ENCODE results near the gene C1orf87.

Gene C1orf87

DNA sequence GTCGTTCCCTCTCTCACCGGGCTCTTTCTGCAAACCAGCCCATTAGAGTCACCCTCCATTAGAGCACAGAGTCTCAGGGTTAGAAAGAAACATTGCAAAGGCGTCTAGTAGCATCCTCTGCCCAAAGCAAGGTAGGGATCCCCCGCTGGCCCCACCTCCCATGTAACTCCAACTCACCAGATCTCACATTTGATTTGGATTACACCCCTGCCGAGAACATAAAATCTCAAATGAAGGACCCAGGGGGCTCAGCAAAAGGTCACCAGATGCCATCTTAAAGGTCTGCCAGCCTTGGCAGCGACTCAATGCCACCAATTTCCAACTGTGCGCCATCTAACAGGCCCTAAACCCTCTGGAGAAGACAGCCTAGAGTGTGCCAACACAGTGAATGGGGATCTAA lies 14.1 kb downstream of the C1orf87 start:
- FAIRE-seq = no peak

DNA sequence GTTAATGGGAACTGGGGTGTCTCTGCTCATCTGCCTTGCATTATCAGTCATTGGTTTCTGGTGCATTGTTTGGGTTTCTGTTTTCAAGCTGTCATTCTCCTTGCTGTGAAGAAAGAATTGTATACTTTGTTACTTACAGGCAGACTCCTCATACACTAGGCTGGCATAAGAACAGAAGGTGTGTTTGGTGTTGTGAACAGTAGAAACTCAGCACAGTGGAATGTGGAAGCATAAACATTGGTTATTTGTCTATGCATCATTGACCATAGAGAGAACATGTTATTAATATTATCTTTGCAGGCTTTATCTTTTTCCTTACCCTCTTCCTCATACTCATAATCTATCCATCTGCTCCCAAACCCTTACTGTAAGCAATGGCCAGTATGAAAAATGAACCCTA lies 18.2 kb downstream of the C1orf87 start:
- no peak for FAIRE-seq

DNA sequence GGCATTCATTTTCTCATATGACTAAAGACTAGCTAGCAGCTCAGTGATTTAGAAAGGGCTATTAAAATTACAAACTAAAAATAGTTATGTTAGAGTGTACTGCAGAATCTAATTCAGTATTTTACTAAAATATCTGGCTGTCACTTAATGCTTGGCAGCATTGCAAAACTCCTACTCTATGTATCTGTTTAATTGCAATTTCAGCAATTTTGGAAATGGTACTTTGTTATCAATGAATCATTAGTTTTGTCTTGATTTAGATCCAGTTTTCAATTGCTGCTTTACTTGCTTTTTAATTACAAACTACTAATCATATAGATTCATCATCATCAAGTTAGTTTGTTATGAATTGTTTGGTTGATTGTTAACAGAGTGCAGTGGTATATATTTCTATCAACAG lies 19.2 kb downstream of the C1orf87 start:
- no peak for FAIRE-seq

DNA sequence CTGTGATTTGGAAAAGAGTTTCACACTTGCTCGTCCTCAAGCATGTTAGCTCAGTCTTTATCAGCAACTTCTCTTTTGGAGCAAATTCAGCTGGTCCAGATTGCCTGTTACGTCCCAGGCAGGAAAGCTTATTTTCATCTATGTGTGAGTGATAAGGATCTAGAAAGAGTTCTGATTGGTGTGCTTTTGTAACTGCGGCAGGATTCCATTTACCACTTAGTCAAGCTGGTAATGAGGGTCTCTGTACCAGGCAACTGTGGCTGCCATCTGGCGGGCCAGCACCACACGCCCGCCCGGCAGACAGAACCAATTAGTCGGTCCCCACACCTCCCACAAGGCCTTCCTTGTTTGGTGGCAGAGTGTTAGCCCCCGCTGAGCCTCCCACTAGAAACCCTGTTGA lies 21.0 kb downstream of the C1orf87 start:
- FAIRE-seq = no peak

DNA sequence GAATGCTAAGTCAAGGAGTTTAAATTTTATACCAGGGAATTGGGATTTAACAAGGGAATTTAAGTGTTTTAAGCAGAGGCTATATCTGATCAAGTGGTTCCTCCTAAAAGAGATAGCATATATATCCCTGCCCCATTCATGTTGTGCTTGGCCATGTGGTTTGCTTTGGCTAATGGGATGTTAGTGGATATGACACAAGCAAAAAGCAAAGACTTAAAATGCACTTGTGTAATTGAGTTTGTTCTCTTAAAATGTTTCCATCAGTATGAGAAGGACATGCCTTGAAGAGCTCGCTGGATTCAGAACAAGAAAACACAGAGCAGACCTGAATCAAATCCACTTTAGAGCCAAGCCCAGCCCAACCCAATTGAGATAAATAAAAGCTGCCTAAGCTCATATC lies 22.4 kb downstream of the C1orf87 start:
- no peak for FAIRE-seq

DNA sequence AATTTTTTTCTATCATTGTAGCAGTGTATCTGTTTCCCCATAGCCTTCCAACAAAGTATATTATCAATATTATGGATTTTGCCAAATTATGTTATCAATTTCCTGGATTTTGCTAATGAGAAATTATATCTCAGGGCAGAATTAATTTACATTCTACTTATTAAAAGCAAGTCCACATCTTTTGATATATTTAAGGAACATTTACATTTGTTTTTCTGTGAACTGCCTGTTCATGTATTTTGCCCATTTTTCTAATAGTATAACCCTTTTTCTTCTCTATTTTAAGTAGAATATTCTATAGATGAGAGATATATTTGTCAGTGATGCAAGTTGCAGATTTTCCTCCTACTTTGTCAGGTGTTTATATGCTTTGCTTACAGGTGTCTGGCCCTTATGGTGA lies 24.4 kb downstream of the C1orf87 start:
- no peak for FAIRE-seq

DNA sequence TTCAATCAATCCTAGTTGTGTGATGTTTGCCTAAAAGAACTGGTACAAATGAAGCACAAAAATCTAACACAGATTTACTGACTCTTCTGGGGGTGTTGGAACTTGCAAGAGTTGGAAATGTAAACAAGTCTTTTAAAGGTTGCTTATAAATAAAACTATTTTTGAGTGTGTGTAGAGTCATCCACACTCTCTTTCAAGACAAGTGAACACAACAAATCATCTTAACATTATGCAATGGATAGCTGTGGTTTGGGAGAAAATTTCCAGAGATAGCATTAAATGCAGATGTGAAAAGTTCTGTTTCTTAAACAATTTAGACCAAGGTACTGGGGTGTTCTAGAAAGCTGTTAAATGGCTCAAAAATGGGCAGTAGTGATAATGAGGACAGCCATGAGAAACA lies 28.7 kb downstream of the C1orf87 start:
- no peak for FAIRE-seq

DNA sequence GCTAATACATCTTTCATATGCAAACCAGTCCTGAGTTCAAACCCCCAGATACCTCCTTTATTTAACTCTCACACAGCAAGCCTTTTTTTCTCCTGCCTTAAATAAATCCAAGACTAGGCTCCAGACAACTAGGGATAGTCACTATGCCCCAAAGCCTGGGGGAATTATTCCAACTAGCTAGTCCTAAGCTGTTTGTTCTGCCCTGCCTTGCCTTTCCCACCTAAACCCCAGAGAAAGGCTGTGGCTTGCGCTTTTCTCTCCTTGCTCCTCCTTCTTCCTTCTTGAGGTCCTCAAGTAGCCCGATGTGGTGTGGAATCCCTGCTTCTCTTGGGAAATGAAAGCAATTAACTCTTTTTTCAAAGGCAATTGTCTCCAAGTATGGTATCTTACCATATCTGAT lies 31.8 kb downstream of the C1orf87 start:
- no peak for FAIRE-seq

DNA sequence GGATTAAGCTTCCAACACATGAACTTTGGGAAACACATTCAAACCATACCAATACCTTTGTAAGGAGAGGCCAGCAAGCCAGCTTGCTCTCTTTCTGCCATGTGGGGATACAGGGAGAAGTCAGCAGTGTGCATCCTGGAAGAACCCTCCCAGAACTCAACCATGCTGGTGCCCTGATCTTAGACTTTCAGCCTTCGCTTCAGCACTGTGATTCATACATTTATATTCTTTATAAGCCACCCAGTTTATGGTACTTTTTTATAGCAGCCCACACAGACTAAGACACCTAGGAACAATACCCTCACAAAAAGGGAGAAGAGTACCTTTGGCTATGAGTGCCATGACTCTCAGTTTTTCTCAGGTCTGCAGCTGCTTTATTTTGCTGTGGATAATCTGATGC lies 35.9 kb downstream of the C1orf87 start:
- FAIRE-seq = no peak

DNA sequence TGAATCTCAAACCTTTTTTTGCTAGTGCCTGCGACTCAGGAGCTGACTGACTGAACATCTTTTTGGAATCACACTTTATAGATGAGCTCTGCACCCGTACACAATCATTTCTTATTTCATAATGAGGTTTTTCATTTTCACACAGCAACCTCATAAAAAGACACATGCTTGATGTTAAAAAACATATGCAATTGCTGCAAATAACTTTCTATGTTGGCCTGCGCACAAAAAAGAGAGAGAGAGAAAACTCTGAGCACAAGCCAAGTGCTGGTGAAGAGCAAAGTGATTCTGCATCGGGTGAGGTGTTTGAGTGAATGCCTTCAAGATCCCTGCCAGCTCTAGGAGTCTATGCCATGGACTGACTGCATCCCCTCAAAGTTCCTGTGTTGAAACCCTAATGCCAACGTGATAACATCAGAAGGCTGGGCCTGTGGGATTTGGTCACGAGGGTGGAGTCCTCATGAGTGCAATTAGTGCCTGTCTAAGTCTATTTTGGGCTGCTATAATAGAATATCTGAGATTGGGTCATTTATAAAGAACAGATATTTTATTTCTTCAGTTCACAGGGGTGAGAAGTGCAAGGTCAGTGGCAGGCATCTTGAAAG lies 36.6 kb downstream of the C1orf87 start:
- no peak for FAIRE-seq

DNA sequence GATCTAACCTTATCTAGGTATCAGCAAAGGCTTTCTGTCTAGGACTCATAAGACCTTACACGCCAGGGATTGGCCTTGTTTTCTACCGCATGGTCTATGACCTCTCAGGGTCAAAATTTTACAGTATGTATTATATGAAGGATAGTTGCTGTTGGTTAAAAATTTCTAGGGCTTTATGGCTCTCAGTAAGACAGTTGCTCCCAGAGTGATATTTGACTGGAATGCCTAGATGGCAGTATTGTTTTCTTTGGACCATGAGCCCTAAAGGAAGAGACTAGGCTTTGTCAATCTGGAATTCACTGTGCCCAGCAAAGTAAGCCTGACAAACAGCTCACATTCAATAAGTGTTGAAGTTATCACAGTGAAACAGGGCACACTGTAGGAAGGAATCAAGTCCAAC lies 37.6 kb downstream of the C1orf87 start:
- FAIRE-seq = no peak

DNA sequence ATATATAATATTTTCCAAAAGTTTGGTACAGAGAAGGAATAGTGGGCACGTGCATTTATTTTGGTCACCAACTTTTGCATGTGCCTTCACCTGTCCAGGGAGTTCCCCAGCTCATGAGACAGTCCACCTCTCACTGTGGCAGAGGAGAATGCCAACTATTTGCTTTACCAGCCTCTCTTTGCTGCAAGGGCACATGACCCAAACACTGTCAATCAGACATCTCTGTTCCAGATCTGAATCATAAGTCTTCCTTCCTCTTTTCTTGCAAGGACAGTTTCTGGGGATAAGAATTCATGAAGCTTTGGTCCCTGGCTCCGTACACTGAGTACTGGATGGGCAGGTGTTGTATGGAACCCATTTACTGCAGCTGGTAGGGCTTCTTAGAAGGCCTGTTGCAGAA lies 38.6 kb downstream of the C1orf87 start:
- FAIRE-seq = no peak

DNA sequence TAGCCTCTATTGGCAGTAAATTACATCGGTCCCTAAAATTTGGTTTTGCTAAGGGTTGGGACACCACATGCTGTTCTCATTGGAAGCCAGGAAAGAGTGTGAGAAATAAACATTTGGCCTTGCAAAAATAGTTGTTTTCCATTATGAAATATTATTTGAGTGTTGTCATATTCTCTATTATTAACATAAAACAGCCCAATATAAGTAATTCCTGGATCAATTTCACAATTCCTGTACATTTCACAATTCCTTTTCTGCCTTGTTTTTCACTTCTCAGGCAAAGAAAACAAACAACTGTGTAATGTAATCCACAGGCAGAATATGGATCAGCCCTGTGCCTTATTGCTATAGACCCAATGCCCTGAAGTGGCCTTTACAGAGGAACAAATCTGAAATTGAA lies 40.5 kb downstream of the C1orf87 start:
- no peak for FAIRE-seq

DNA sequence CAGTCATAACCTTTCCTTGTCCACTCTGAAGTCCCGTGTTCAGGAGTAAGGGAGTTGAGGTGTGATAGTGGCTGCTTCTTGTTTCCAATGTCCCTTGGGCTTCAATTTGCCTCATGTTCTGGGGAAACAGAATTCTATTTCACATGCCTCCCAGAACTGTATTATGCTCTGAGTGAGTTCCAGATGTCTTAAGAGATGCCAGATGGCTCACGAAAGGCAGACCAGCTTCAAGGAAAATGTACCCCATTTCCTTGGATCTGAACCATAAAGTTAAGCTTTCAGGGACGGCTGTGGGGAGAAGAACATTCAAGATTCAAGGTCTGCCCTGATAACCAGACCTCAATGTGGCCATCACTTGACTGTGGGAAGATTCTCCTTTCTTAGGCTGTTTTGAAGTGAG lies 42.4 kb downstream of the C1orf87 start:
- no peak for FAIRE-seq

DNA sequence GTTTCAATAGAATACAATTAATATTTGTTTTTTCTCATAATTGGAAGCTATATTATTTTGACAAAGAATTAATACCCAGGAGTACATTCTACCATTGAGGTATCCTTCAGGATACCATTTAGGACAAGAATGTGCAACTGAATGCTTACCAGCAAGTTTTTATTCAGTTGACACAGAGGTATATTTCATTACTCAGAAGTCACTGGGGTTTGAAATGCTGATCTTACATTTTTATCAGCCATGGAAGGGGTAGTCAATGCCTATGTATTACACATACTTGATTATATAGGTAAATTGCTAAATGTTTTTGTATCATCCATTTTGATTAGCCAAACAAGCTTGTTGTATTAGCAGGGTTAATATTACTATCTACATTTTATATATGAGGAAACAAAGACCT lies 48.0 kb downstream of the C1orf87 start:
- no peak for FAIRE-seq

DNA sequence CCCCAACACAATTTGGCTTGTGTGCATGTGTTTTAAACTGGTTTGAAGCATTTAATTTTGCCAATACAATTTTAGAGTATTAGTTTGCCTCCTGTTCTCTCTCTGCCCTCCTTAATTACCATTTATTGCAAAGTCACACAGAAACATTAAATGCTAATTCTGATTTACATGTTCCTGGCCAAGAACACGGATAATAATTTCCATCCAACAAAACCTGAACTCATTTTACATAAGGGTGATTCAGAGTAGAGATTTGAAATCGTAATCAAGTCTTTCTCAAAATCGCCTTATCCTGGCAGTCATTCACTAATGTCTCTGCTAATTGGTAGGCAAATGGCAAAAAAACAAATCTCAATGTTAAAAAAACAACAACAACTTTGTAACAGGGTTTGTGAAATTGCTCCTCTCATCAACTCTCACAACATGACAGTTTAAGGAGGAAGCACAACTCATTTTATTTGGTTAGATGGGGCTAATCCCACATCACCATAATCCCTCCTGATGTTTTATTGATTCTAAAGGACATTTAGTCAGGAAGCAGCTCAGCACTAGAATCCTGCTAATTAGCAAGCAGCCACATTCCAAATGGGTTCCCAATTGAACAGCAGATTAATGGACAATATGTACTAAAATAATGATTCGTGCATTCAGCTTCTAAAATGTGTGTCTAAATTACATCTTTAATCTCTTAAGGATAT lies 55.9 kb downstream of the C1orf87 start:
- FAIRE-seq = no peak

DNA sequence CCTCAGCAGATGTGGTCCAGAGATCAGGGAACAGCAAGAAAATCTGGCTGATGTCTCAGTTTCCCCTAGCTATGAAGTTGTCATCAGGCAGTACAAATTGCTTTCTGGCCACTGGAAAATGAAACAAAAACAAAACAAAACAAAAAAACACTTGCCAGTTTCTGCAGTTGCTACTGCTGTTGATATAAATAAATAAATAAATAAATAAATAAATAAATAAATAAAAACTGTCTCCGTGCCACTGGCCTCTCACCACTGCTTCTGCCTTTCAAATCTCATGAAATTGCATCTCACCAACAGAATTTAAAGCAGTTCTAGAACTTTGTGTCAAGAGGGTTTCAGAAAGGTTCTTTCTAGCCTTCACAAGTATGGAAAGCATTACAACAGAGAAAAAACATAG lies 62.9 kb downstream of the C1orf87 start:
- FAIRE-seq = no peak

DNA sequence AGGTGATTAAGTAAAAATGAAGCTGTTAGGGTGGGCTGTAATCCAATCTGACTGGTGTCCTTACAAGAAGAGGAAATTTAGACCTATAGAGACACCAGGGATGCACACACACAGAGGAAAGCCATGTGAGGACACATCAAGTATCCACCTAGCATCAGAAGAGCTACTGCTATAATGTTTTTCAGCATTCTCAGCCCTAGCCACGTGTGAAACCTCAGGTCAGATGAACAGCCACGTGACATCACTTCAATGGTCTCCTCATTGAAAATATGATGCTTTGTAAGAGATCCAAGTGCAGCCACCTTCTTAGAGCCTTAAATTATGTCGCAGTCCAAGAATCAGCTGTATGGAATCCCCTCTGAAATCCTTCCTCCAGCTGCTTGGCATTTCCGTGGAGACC lies 65.1 kb downstream of the C1orf87 start:
- no peak for FAIRE-seq

DNA sequence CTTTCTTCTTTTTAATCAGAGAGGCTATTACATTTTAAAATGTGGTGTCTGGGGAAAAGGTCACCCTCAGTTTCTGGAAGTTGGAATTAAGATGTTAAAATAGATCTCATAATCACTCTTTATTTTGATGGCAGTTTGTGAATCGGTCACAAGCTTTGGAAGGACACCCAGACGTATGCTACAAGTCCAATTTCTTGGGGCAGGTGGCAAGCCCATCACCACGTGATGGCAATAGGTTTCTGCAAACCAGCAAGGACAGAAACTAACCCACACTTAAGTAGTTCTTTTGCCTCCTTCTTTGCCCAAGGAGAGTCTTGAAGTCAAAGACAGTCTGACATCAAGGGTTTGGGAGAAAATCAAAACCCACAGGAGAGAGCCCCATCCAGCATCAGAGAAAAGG lies 72.9 kb downstream of the C1orf87 start:
- no peak for FAIRE-seq

DNA sequence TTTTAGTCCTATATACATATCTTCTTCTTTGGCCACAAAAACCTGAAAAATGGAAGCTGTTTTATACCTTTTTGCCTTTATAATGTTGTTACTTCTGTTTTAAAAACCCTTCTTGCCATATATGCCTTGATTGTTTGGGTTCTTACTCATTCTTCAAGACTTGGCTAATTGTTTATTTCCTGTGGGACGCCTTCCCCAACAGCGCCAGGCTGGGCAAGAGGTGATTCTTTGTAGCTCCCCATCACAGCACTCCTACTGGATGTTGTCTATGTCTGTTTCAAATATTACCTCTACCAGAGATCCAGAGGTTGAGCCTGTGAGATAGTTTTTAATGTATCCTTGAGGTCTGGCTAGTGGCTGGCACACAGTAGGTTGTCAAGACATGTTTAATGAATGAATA lies 73.8 kb downstream of the C1orf87 start:
- no peak for FAIRE-seq

DNA sequence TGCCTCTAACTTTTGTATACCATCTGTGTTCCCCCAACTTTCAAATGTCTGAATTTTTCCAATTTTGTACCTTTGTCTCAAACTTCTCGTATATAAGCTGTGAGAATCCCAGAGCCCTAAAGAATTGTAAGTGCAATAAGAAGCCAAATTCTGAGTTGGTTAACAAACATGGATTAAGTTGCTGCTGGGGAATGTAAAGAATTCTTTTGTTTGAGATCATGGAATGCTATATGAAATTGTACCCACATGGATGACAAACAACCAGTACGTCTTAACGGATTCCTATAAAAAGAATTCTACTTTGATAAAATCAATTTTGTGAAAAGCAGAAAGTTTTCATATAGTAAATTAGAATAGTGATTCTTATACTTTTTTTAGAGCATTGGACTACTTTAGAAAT lies 74.6 kb downstream of the C1orf87 start:
- FAIRE-seq = no peak

DNA sequence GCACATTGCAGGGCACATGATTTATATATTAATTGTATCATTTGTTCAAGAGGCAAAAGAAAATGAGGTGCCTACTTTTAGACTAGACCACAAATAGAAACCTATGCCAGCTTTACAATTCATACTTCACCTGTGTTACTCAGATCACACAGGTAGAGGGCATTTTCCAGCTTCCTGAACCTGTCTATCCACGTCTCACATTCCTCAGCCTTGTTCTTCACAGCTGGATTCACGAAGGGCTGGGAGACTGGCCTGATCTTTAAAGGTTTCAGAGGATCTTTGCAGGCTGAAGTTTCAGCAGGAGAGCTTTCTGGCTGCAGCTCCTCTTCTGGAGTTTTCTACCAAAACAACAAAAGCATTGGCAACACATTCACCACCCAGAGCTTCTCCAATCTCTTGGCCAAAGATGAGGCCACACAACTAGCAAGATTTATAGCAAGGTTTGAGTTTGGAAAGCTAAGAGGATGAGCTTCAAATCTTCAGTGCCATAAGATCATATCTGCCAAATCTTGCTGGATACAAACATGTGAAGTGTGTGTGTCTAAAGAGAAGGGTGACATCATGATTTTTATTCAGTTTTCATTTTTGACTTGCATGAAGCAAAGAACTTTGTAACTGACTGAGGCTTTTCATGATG lies 76.0 kb downstream of the C1orf87 start:
- no peak for FAIRE-seq

DNA sequence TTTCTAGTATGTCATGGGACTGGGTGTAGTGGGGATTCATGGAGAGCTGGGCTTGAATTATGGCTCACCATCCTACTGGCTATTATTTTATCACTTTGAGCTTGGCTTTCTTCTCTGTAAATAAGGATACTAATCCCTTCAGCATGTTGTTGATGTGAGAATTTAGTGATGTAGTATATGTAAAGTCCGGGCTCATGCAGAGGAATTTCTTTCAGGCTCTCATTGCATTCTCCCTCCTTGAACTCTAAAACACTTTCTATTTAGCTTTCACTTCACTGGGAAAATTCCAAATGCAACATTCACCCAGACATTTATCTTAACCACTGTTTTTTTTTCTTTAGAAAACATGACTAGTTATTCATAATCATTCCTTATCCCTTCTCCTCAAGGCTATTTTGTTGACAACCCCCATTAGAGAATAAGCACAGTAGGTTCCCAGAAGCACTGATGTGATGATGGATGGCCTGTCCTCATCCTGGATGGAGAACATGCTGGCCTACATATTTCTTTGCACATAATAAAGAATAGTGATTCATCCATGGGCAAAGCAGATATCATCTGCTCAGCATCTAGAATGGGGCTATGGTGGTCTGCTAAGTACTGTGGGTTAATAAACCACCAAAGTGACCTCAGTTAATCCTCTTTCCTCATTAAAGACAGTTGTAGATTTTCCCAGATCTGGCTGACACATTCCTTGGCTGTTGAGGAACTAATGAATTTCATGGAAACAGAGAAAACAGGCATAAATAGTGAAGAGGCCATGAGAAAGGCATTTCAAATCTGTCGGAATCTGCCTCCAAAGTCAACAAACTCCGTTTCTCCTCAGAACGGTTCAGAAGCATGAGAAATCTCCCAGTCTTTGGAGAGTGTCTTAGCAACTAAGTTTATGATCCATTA lies 79.0 kb downstream of the C1orf87 start:
- no peak for FAIRE-seq
